Measurements from ENCODE around the gene KATNAL2. TPM values are rescaled to one million over a fixed set of nuclear protein-coding genes. Genes with fewer than 3 reads are reported as not detected.
A peak's percentile ranks its signal among the peaks of the same experiment; 100 is the strongest.

Gene KATNAL2
- total RNA-seq, 1 donor from 2014 or later, result 3.0 TPM

GRCh38 chr18:46939337-46939963 lies 22.0 kb downstream of the KATNAL2 start:
- TF ChIP-seq CTCF (IDR thresholded peaks at IDR 0.05; ENCODE audit: insufficient read depth, low read depth, low read length), result no peak
- TF ChIP-seq EZH2 (IDR thresholded peaks at IDR 0.05; ENCODE audit: insufficient read depth, low read length), result no peak
- no peaks in the 10 kb centered on the region for H3K27me3 ChIP-seq (ENCODE audit: insufficient read depth, low read length)
- H3K36me3 ChIP-seq (ENCODE audit: insufficient read depth, low read length), result no peaks in the 10 kb centered on the region
- no peak overlapping the region for H2AFZ ChIP-seq (ENCODE audit: low read depth, low read length)
- Mint-ChIP-seq H3K36me3 (ENCODE audit: low read depth, unreplicated experiment) (no peaks in the 10 kb centered on the region), H3K9me3 (ENCODE audit: unreplicated experiment) (no peaks in the 10 kb centered on the region), H3K4me1 (ENCODE audit: low read depth, unreplicated experiment) (peaks cover 20% of the 10 kb centered on the region), H3K27me3 (ENCODE audit: low read depth, unreplicated experiment) (no peaks in the 10 kb centered on the region), H3K4me3 (ENCODE audit: unreplicated experiment) (no peak overlapping the region), H3K27ac (ENCODE audit: unreplicated experiment) (peak overlapping the region; percentile 81)
- DNase-seq (ENCODE audit: low read depth), result peak; percentile 63
- no peaks in the 10 kb centered on the region for H4K20me1 ChIP-seq (ENCODE audit: insufficient read depth, low read length)
- H3K79me2 ChIP-seq (ENCODE audit: insufficient read depth, low read length), result no peaks in the 10 kb centered on the region
- no peak overlapping the region for H3K27ac ChIP-seq (ENCODE audit: low read depth, low read length)
- H3K9me3 ChIP-seq (ENCODE audit: insufficient read depth, low read depth, low read length), result no peaks in the 10 kb centered on the region
- H3K4me2 ChIP-seq (ENCODE audit: low read length), result no peak overlapping the region
- H3K4me3 ChIP-seq (ENCODE audit: insufficient read depth, low read depth, low read length), result no peak overlapping the region
- H3K4me1 ChIP-seq (ENCODE audit: insufficient read depth, low read length), result no peaks in the 10 kb centered on the region
- FAIRE-seq, result peak; percentile 13
- no peak overlapping the region for H3K9ac ChIP-seq (ENCODE audit: low read length)

- Histone ChIP-seq H3K79me2 (ENCODE audit: insufficient read depth, low read length) (no peaks in the 10 kb centered on the region), H3K4me3 (ENCODE audit: insufficient read depth, low read depth, low read length) (no peak overlapping the region), H3K27ac (ENCODE audit: low read depth, low read length) (no peak overlapping the region), H3K9me3 (ENCODE audit: insufficient read depth, low read depth, low read length) (no peaks in the 10 kb centered on the region), H4K20me1 (ENCODE audit: insufficient read depth, low read length) (no peaks in the 10 kb centered on the region), H2AFZ (ENCODE audit: low read depth, low read length) (no peak overlapping the region), H3K4me2 (ENCODE audit: low read length) (no peak overlapping the region), H3K4me1 (ENCODE audit: insufficient read depth, low read length) (no peaks in the 10 kb centered on the region), H3K9ac (ENCODE audit: low read length) (no peak overlapping the region), H3K36me3 (ENCODE audit: insufficient read depth, low read length) (no peaks in the 10 kb centered on the region), H3K27me3 (ENCODE audit: insufficient read depth, low read length) (no peaks in the 10 kb centered on the region)
- Mint-ChIP-seq H3K9me3 (ENCODE audit: unreplicated experiment) (no peaks in the 10 kb centered on the region), H3K4me3 (ENCODE audit: unreplicated experiment) (no peak overlapping the region), H3K27me3 (ENCODE audit: low read depth, unreplicated experiment) (no peaks in the 10 kb centered on the region), H3K36me3 (ENCODE audit: low read depth, unreplicated experiment) (no peaks in the 10 kb centered on the region), H3K27ac (ENCODE audit: unreplicated experiment) (peak overlapping the region; percentile 81), H3K4me1 (ENCODE audit: low read depth, unreplicated experiment) (peaks cover 20% of the 10 kb centered on the region)
- TF ChIP-seq CTCF (IDR thresholded peaks at IDR 0.05; ENCODE audit: insufficient read depth, low read depth, low read length) (no peak), EZH2 (IDR thresholded peaks at IDR 0.05; ENCODE audit: insufficient read depth, low read length) (no peak)
- DNase-seq (ENCODE audit: low read depth), result no peak
- no peak for FAIRE-seq
These were observed 22.7 kb downstream of the KATNAL2 start for GRCh38 chr18:46939998-46940571.

- H3K27ac ChIP-seq (ENCODE audit: low read depth, low read length), result no peak overlapping the region
- no peaks in the 10 kb centered on the region for H3K27me3 Mint-ChIP-seq (ENCODE audit: low read depth, unreplicated experiment)
- FAIRE-seq, result no peak
These were observed 25.2 kb downstream of the KATNAL2 start for GRCh38 chr18:46942646-46943045.

More at GRCh38 chr18:46942646-46943045, 25.2 kb downstream of the KATNAL2 start:
- Mint-ChIP-seq H3K36me3 (ENCODE audit: low read depth, unreplicated experiment) (no peaks in the 10 kb centered on the region), H3K27ac (ENCODE audit: unreplicated experiment) (no peak overlapping the region), H3K9me3 (ENCODE audit: unreplicated experiment) (no peaks in the 10 kb centered on the region), H3K4me3 (ENCODE audit: unreplicated experiment) (no peak overlapping the region), H3K4me1 (ENCODE audit: low read depth, unreplicated experiment) (peaks cover 20% of the 10 kb centered on the region)
- no peak overlapping the region for H2AFZ ChIP-seq (ENCODE audit: low read depth, low read length)
- no peaks in the 10 kb centered on the region for H3K9me3 ChIP-seq (ENCODE audit: insufficient read depth, low read depth, low read length)
- H4K20me1 ChIP-seq (ENCODE audit: insufficient read depth, low read length), result no peaks in the 10 kb centered on the region
- no peak overlapping the region for H3K4me3 ChIP-seq (ENCODE audit: insufficient read depth, low read depth, low read length)
- no peaks in the 10 kb centered on the region for H3K4me1 ChIP-seq (ENCODE audit: insufficient read depth, low read length)
- DNase-seq (ENCODE audit: low read depth), result no peak
- no peak overlapping the region for H3K9ac ChIP-seq (ENCODE audit: low read length)
- H3K4me2 ChIP-seq (ENCODE audit: low read length), result no peak overlapping the region
- TF ChIP-seq EZH2 (IDR thresholded peaks at IDR 0.05; ENCODE audit: insufficient read depth, low read length) (no peak), CTCF (IDR thresholded peaks at IDR 0.05; ENCODE audit: insufficient read depth, low read depth, low read length) (no peak)
- no peaks in the 10 kb centered on the region for H3K36me3 ChIP-seq (ENCODE audit: insufficient read depth, low read length)
- H3K27me3 ChIP-seq (ENCODE audit: insufficient read depth, low read length), result no peaks in the 10 kb centered on the region
- H3K79me2 ChIP-seq (ENCODE audit: insufficient read depth, low read length), result no peaks in the 10 kb centered on the region
